MCF 10A (cell line): ENCODE data around the gene SMYD4. TPM values are rescaled to one million over a fixed set of nuclear protein-coding genes. Genes with fewer than 3 reads are reported as not detected.

ENCODE experiments used
- BruUV-seq: library from RNA; stranded (reverse); fragments of 400-500 nt; replicated peaks from 2 replicates; lab custom pipeline; 2021; lab: Mats Ljungman, UMichigan
- CTCF ChIA-PET: fragments of 300-600 bp; sonication (Branson Sonifier 250); formaldehyde crosslinking; extraction: SDS; loops from one replicate; lab custom pipeline; 2021; ENCODE audit warnings: antibody characterized with exemption, inconsistent platforms; lab: Yijun Ruan, JAX
- POLR2A ChIA-PET: fragments of 300-600, 350-650 bp; sonication (Branson Sonifier 250); formaldehyde crosslinking; extraction: SDS; loops from one replicate; lab custom pipeline; 2020; ENCODE audit warnings: antibody characterized with exemption, inconsistent platforms; lab: Yijun Ruan, JAX
- DNase-seq: peaks from one replicate; pipeline ENCODE4 v3.0.0-alpha.2; 2018; ENCODE audit not compliant: unreplicated experiment
- H3K27ac Mint-ChIP-seq: one replicate; pipeline ENCODE4 v1.8.0; 2022; ENCODE audit warnings: mild to moderate bottlenecking, low read depth, mixed read lengths; ENCODE audit not compliant: unreplicated experiment
- H3K27me3 Mint-ChIP-seq: one replicate; pipeline ENCODE4 v1.8.0; 2022; ENCODE audit warnings: mixed read lengths; ENCODE audit not compliant: insufficient read depth, unreplicated experiment
- H3K36me3 Mint-ChIP-seq: one replicate; pipeline ENCODE4 v1.8.0; 2022; ENCODE audit warnings: mild to moderate bottlenecking, moderate library complexity, mixed read lengths; ENCODE audit not compliant: insufficient read depth, unreplicated experiment
- H3K4me1 Mint-ChIP-seq: one replicate; pipeline ENCODE4 v1.8.0; 2022; ENCODE audit warnings: mixed read lengths; ENCODE audit not compliant: insufficient read depth, unreplicated experiment
- H3K4me3 Mint-ChIP-seq: one replicate; pipeline ENCODE4 v1.8.0; 2022; ENCODE audit warnings: mild to moderate bottlenecking, moderate library complexity, mixed read lengths; ENCODE audit not compliant: unreplicated experiment
- H3K9me3 Mint-ChIP-seq: one replicate; pipeline ENCODE4 v1.8.0; 2022; ENCODE audit warnings: mixed read lengths; ENCODE audit not compliant: unreplicated experiment
- intact Hi-C: fragments of 100-400 bp; cut with micrococcal nuclease; formaldehyde crosslinking; loops from 2 replicates; pipeline ENCODE4 v1.14.1; 2022
- total RNA-seq: library from RNA; stranded (reverse); gene quantifications from 2 replicates; pipeline ENCODE4 v1.2.3, GENCODE V29; 2022
- TF ChIP-seq, protein P1 (sequence below): fragments of 200-600 bp; IDR thresholded peaks from one replicate; pipeline ENCODE4 v1.8.0; 2022; ENCODE audit warnings: antibody characterized with exemption, mild to moderate bottlenecking; ENCODE audit not compliant: unreplicated experiment

The SMYD4 gene
- total RNA-seq, 1 experiment from 2014 or later = 8.3 TPM

DNA sequence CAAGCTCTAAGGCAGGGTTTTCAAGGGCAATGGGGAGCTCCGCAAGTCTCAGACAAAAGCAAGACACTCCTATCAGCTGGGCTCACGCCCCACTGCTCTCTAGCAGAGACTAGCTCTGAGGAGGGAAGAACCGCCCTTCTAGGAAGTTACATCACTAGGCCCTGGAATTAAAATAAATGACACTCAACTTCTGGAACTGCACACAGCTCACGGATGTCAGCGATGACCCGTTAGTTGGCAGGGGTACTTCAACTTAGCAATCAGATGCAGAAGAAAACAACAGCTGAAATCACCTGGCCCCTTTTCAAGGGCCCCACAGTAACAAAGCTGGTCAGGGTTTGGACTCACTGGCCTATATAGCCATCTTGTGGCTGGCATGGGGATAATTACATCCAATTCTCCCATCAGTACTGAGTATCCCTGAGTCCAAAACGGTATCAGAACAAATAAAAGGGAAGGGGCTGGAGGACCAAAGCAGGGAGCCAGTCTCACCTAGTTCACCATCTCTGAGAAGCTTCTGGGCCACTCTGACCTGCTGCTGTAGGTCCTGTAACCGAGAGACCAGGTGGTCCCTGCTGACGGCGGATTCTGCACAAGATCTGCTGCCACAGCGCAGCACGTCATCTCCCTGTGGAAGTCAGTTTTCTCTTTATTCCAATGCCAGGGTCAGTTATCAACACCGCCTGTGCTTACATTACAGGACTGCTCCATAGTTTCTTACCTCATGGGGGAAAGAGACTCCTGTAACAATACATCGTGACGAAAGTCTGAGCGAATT, 45.7 kb downstream of the SMYD4 start:
- ChIA-PET CTCF (interaction anchor here (0.6 to 14.6 kb wide), 20 partner anchors 9 to 210 kb away, joined by 3 to 211 read pairs (median 4); partner anchors contain the start of genes SERPINF1 and WDR81), POLR2A (interaction anchor here (0.6 to 5.3 kb wide), 15 partner anchors 9 to 210 kb away, joined by 3 to 41 read pairs (median 7); partner anchors contain the start of genes RPA1, SMYD4 and WDR81)
- intact Hi-C loops = loop anchor here (1.0 to 2.0 kb wide), 3 partner anchors 53 to 115 kb away; no protein-coding TSS in a partner anchor
- no TSS peak for BruUV-seq
- peaks cover 28% of the 10 kb centered on the region for H3K4me1 Mint-ChIP-seq
- no peak overlapping the region for H3K4me3 Mint-ChIP-seq
- H3K36me3 Mint-ChIP-seq = peaks cover 46% of the 10 kb centered on the region
- peak overlapping the region; percentile 79 for H3K27ac Mint-ChIP-seq
- TF ChIP-seq, protein P1, sequence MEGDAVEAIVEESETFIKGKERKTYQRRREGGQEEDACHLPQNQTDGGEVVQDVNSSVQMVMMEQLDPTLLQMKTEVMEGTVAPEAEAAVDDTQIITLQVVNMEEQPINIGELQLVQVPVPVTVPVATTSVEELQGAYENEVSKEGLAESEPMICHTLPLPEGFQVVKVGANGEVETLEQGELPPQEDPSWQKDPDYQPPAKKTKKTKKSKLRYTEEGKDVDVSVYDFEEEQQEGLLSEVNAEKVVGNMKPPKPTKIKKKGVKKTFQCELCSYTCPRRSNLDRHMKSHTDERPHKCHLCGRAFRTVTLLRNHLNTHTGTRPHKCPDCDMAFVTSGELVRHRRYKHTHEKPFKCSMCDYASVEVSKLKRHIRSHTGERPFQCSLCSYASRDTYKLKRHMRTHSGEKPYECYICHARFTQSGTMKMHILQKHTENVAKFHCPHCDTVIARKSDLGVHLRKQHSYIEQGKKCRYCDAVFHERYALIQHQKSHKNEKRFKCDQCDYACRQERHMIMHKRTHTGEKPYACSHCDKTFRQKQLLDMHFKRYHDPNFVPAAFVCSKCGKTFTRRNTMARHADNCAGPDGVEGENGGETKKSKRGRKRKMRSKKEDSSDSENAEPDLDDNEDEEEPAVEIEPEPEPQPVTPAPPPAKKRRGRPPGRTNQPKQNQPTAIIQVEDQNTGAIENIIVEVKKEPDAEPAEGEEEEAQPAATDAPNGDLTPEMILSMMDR = peak; percentile 74
- no peaks in the 10 kb centered on the region for H3K27me3 Mint-ChIP-seq
- peak; percentile 62 for DNase-seq
- no peaks in the 10 kb centered on the region for H3K9me3 Mint-ChIP-seq

DNA sequence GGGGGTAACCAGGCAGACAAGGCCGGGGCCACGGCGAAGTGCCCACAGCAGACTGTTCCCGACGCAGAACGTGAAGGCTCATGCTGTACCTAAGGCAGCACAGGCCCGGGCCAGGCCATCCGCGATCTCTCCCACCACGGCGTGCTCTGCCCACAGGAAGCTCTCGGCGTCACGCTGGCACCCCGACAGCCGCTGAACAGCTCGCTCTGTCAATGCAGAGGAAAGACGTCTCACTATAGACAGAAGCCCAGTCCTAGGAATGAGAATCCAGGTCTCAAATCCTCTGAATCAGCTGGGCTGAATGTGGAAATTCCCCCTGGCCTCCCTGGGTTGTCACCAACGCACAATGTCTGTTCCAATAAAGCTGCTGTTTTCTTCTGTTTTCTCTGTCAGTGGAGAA, 46.4 kb downstream of the SMYD4 start:
- Mint-ChIP-seq H3K27me3 (no peaks in the 10 kb centered on the region), H3K27ac (peak overlapping the region; percentile 79), H3K4me3 (no peak overlapping the region), H3K9me3 (no peaks in the 10 kb centered on the region), H3K4me1 (peaks cover 28% of the 10 kb centered on the region), H3K36me3 (peaks cover 46% of the 10 kb centered on the region)
- DNase-seq = no peak
- intact Hi-C loops = no loop called here
- CTCF ChIA-PET = interaction anchor here (0.6 to 14.6 kb wide), 19 partner anchors 10 to 209 kb away, joined by 3 to 211 read pairs (median 4); partner anchors contain the start of genes SERPINF1 and WDR81
- no TSS peak for BruUV-seq
- TF ChIP-seq, protein P1 = no peak
- POLR2A ChIA-PET = interaction anchor here (0.6 to 5.3 kb wide), 14 partner anchors 10 to 211 kb away, joined by 3 to 41 read pairs (median 7); partner anchors contain the start of genes RPA1, SMYD4 and WDR81

DNA sequence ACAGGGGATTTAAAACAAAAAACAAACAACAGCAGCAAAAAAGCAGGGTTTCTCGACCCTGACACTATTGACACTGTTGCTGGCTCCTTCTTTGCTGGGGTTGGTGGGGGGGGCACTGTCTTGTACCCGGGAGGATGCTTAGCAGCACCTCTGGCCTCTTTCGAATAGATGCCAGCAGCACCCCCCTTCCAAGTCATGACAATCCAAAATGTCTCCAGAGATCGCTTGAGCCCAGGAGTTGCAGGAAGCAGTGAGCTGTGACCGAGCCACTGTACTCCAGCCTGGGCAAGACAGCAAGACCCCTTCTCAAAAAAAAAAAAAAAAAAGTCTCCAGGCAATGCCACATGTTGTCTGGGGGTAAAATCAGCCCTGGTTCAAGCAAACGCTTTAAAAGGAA, 47.5 kb downstream of the SMYD4 start:
- TF ChIP-seq, protein P1 = no peak
- intact Hi-C loops = no loop called here
- ChIA-PET CTCF (interaction anchor here (0.6 to 14.6 kb wide), 8 partner anchors 9 to 289 kb away, joined by 3 to 211 read pairs (median 3); partner anchors contain the start of gene WDR81), POLR2A (interaction anchor here (0.6 to 1.0 kb wide), 8 partner anchors 8 to 66 kb away, joined by 3 to 5 read pairs (median 3); partner anchors contain the start of gene WDR81)
- no peaks in the 10 kb centered on the region for H3K27me3 Mint-ChIP-seq
- H3K9me3 Mint-ChIP-seq = no peaks in the 10 kb centered on the region
- peaks cover 21% of the 10 kb centered on the region for H3K4me1 Mint-ChIP-seq
- no peak overlapping the region for H3K4me3 Mint-ChIP-seq
- no peak for DNase-seq
- BruUV-seq = no TSS peak
- no peak overlapping the region for H3K27ac Mint-ChIP-seq
- peaks cover 46% of the 10 kb centered on the region for H3K36me3 Mint-ChIP-seq
